GM12872 (cell line): ENCODE data around the gene RHOD.

Source experiments
- TF ChIP-seq, protein P1 (sequence below): IDR thresholded peaks from 3 replicates; pipeline ENCODE4 v1.5.1; 2011; ENCODE audit warnings: low read depth, mild to moderate bottlenecking, low read length, moderate library complexity; ENCODE audit not compliant: insufficient read depth

The RHOD gene

DNA sequence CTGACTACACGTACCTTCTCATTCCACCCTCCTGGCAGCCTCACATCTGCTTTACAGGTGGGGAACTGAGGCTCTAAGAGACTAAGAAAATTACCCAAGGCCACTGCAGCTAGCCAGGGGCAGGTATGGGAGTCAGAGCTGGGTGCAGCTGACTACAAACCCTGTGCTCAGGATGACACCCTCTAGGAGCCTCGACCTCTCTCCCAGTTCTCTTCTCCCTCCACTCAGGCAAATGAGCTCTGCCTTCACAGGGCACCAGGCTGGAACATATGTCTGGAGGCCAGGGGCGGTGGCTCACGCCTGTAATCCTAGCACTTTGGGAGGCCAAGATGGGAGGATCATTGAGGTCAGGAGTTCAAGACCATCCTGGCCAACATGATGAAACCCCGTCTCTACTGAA lies 29.7 kb upstream of the RHOD start:
- TF ChIP-seq, protein P1, sequence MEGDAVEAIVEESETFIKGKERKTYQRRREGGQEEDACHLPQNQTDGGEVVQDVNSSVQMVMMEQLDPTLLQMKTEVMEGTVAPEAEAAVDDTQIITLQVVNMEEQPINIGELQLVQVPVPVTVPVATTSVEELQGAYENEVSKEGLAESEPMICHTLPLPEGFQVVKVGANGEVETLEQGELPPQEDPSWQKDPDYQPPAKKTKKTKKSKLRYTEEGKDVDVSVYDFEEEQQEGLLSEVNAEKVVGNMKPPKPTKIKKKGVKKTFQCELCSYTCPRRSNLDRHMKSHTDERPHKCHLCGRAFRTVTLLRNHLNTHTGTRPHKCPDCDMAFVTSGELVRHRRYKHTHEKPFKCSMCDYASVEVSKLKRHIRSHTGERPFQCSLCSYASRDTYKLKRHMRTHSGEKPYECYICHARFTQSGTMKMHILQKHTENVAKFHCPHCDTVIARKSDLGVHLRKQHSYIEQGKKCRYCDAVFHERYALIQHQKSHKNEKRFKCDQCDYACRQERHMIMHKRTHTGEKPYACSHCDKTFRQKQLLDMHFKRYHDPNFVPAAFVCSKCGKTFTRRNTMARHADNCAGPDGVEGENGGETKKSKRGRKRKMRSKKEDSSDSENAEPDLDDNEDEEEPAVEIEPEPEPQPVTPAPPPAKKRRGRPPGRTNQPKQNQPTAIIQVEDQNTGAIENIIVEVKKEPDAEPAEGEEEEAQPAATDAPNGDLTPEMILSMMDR, result no peak

DNA sequence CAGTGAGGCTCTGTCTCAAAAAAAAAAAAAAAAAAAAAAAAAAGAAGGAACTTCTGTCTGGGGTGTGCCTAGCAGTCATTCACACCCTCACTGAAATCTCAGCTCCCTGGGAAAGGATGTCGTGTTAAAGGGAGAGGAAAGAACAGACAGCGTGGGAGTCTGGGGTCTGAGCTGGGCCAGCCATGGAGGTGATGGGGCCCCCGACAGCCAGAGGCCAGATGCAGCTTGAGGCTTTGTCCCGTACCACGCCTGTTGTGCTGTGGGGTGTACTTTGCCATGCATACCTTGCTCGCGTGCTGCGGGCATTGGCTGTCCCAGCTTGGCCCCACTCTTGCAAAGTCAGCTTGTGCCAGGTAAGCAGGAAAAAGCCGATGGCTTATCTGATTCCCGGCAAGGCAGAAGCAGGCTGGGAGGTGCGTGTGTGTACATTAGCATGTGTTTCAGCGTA lies 29.1 kb upstream of the RHOD start:
- TF ChIP-seq, protein P1, result no peak

DNA sequence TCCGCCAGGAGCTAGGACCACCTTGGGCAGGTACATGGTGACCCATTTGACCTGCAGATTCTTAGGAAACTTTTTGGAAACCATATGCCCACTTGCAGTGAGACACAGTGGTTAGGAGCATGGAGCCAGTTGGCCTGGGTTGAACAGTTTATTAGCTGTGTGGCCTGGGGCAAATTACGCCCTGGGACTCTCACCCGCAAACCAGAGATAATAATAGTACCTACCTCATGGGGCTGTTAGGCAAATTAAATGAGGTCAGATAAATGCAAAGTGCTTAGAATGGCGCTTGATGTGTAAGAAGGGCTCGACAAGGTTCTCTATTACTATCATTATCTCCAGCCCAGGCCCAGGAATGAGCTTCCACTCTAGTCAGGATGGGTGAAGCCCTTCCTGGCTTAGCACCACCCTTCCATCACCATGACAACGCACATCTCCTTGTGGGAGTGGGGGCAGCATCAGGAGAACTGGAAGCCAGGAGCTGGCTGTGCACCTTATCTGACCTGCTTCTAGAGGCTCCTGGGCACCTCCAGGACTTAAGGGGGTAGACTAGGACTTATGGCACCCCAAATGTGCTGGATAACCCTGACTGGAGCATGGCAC lies 28.6 kb upstream of the RHOD start:
- TF ChIP-seq, protein P1, result no peak

DNA sequence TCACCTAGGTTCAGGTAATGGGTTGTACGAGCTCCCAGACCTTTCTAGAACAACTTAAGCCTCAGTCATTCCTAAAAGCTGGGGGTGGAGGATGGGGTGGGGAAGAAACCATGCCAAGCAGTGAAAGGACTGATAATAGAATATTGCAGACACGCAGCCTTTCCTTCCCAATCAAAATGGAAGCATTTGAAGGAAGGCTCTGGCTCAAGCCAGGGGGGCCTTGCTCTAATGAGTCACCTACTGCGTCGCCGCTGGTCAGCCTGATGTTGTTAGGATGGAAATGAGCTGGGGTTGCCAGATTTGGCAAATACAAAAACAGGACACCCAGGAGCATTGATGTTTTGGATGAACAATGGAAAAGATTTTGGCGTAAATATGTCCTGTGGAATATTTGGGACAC lies 27.5 kb upstream of the RHOD start:
- TF ChIP-seq, protein P1, result no peak

DNA sequence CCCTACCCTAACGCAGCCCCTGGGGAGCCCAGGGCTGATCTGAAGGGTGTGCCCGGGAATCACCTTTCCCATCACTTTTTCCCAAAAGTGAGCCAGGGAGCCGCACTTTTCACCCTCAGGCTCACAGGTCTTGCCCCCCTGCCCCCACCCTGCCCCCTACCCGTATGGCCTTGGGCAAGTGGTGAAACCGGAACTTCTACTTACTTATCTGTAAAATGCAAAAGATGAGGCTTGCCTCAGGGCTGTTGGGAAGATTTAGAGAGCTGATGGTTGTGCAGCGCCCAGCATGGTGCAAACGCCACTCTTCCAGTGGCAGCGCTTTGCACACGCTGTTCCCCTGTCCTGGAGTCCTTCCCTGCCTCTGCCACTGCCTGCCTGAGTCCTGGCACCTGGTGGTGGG lies 25.7 kb upstream of the RHOD start:
- TF ChIP-seq, protein P1, result no peak

DNA sequence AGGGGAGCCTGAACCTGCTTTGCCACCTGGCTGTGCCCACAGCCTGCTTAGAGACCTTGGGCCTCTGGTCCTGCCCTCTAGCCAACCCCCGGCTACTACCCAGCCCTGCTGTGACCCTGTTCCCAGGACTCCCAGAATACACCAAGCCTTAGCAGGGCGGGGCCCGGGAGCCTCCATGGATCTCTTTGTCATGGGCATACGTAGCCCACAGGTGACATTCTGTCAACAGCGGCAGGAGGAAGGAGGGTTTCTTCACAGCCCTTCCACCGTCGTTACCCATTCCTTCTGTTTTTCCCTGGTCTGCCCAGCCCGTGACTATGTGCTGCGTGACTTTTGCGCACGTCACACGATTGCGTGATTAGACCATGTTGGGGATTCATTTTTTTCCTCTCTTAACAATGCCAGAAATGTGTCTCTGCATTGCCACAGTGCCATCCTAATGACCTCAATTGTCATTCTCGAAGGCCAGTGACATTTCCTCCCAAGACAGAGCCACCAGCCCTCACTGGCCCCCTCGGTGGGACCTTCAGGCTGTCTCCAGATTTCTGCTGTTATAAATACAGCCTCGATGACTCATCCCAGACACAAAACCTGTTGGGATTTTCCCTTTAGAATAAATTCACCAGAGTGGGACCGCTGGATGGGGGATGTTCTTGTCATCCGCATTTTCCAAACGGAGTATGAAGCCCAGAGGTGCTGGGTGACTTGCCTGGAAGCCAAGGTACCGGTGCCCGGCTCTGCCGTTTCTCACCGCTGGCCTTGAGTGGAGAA lies 24.7 kb upstream of the RHOD start:
- TF ChIP-seq, protein P1, result no peak

DNA sequence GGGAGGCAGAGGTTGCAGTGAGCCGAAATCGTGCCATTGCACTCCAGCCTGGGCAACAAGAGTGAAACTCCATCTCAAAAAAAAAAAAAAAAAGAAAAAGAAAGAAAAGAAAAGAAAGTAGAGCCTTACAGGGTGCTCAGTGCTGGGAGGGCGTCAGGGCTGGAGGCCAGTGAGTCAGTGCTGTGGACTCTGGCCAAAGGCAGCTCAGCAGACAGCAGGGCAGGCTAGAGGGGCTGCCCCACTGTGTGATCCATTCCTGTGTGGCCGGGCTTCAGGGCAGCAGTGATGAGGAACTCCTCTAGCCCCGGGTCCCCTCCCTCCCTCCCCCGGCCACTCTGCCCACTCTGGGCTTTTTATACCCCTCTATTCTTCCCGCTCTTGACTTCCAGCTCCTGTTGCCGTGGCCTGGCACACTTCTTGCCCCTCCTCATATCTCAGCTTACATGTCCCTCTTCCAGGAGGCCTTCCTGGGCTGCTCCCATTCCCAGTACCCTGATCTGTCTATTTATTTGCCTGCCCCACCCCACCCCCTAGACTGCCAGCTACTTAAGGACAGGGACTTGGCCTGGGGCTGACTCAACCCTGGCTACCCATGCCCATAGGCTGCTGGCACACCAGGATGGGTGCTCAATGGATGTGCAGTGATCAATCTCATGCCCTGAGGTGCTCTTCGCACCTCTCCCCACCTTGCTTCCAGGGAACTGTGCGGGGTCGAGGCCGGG lies 23.7 kb upstream of the RHOD start:
- TF ChIP-seq, protein P1, result no peak
